DND-41 (cell line): ENCODE data around the gene UBAC1.

Source experiments
- ATAC-seq: fragments of 200-7000 bp; cut with Tn5 transposase; 3 replicates; pipeline ENCODE4 v1.9.1; 2021; ENCODE audit warnings: low read depth; ENCODE audit not compliant: insufficient read depth
- DNase-seq: peaks from one replicate; pipeline ENCODE4 v3.0.0-alpha.2; 2020
- H2AFZ ChIP-seq: 2 replicates; pipeline ENCODE4 v1.6.0; 2012; ENCODE audit warnings: low read depth, low read length
- H3K27ac ChIP-seq: 2 replicates; pipeline ENCODE4 v1.5.1; 2012; ENCODE audit warnings: low read length, inconsistent platforms
- H3K27me3 ChIP-seq: fragments of 200-600 bp; sonication (generic); 2 replicates; pipeline ENCODE4 v1.6.0; 2012; ENCODE audit warnings: low read length, mild to moderate bottlenecking, inconsistent platforms; ENCODE audit not compliant: insufficient read depth, poor library complexity
- H3K36me3 ChIP-seq: 2 replicates; pipeline ENCODE4 v1.5.1; 2012; ENCODE audit warnings: low read length, inconsistent platforms; ENCODE audit not compliant: insufficient read depth
- H3K4me1 ChIP-seq: 2 replicates; pipeline ENCODE4 v1.5.1; 2012; ENCODE audit warnings: mild to moderate bottlenecking, low read length; ENCODE audit not compliant: insufficient read depth
- H3K4me2 ChIP-seq: 2 replicates; pipeline ENCODE4 v1.6.0; 2012; ENCODE audit warnings: mild to moderate bottlenecking, moderate library complexity, low read length, inconsistent platforms; ENCODE audit not compliant: insufficient read depth
- H3K4me3 ChIP-seq, 2 experiments: fragments of 200-600 bp in 1 of 2; shearing (Covaris generic) in 1 of 2; 2 replicates each; pipeline ENCODE4 v1.5.1; 2012 to 2016; ENCODE audit warnings: inconsistent platforms in 2 of 2, low read length in 2 of 2, mild to moderate bottlenecking in 2 of 2, low read depth in 1 of 2, moderate library complexity in 1 of 2
- H3K79me2 ChIP-seq: 2 replicates; pipeline ENCODE4 v1.6.0; 2012; ENCODE audit warnings: low read length, inconsistent platforms; ENCODE audit not compliant: insufficient read depth
- H3K9ac ChIP-seq: 2 replicates; pipeline ENCODE4 v1.6.0; 2012; ENCODE audit warnings: low read depth, mild to moderate bottlenecking, inconsistent platforms, low read length, moderate library complexity
- H3K9me3 ChIP-seq: 2 replicates; pipeline ENCODE4 v1.5.1; 2012; ENCODE audit warnings: low read length, moderate library complexity, mild to moderate bottlenecking, inconsistent platforms; ENCODE audit not compliant: insufficient read depth, severe bottlenecking
- H4K20me1 ChIP-seq: 2 replicates; pipeline ENCODE4 v1.6.0; 2012; ENCODE audit warnings: low read length; ENCODE audit not compliant: insufficient read depth
- CTCF ChIP-seq: IDR thresholded peaks from 2 replicates; pipeline ENCODE4 v1.5.1; 2012; ENCODE audit warnings: borderline replicate concordance, low read length, moderate library complexity, mild to moderate bottlenecking; ENCODE audit not compliant: poor library complexity, severe bottlenecking; ENCODE audit errors: extremely low read depth
- EZH2 ChIP-seq: IDR thresholded peaks from 3 replicates; pipeline ENCODE4 v1.6.1; 2012; ENCODE audit warnings: borderline replicate concordance, low read depth, mild to moderate bottlenecking, moderate library complexity, low read length, inconsistent platforms; ENCODE audit not compliant: severe bottlenecking

UBAC1 gene

DNA sequence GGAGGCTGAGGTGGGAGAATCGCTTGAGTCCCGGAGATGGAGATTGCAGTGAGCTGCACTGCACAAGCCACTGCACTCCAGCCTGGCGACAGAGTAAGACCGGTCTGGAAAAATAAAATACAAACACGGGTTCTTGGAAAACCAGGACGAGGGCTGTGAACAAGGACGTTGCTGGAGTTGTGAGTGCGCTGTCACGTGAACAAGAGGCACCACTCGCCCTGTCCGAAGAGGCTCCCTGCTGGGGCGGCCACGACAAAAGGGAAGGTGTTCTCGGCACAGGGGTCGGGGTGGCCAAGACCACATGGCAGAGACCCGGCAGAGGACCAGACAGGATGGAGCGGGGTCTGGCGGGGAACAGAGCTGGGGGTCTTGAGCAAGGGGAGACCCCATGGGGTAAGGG lies 30.6 kb upstream of the UBAC1 start:
- Histone ChIP-seq H3K4me1 (peaks cover 5% of the 10 kb centered on the region; the same call in 1 of the 2 replicates), H3K4me2 (no peak overlapping the region), H3K27ac (no peak overlapping the region), H3K9me3 (no peaks in the 10 kb centered on the region), H3K4me3 (no peak overlapping the region), H3K27me3 (peaks cover 10% of the 10 kb centered on the region), H3K36me3 (no peaks in the 10 kb centered on the region), H3K9ac (no peak overlapping the region), H2AFZ (no peak overlapping the region), H3K79me2 (no peaks in the 10 kb centered on the region), H4K20me1 (0 out of 2 replicates have a peak, but pooled peaks cover 2% of the 10 kb centered on the region)
- no peak for TF ChIP-seq CTCF
- no peak for TF ChIP-seq EZH2
- no peak for ATAC-seq
- no peak for DNase-seq

GRCh38 chr9:135990468-135991429 lies 29.6 kb upstream of the UBAC1 start:
- H3K27ac ChIP-seq = no peak overlapping the region
- no peak overlapping the region for H3K4me2 ChIP-seq
- no peak for TF ChIP-seq CTCF
- no peak for TF ChIP-seq EZH2
- peak; percentile 53 for ATAC-seq
- no peaks in the 10 kb centered on the region for H3K9me3 ChIP-seq
- H3K9ac ChIP-seq = no peak overlapping the region
- peak; percentile 26 for DNase-seq
- H3K79me2 ChIP-seq = no peaks in the 10 kb centered on the region
- H3K4me3 ChIP-seq = no peak overlapping the region
- H4K20me1 ChIP-seq = 0 out of 2 replicates have a peak, but pooled peaks cover 2% of the 10 kb centered on the region
- no peaks in the 10 kb centered on the region for H3K36me3 ChIP-seq
- peaks cover 5% of the 10 kb centered on the region; the same call in 1 of the 2 replicates for H3K4me1 ChIP-seq
- peaks cover 10% of the 10 kb centered on the region for H3K27me3 ChIP-seq
- no peak overlapping the region for H2AFZ ChIP-seq

GRCh38 chr9:135989722-135990467 lies 28.7 kb upstream of the UBAC1 start:
- Histone ChIP-seq H3K9me3 (no peaks in the 10 kb centered on the region), H3K9ac (no peak overlapping the region), H2AFZ (no peak overlapping the region), H3K4me3 (no peak overlapping the region), H3K36me3 (no peaks in the 10 kb centered on the region), H4K20me1 (0 out of 2 replicates have a peak, but pooled peaks cover 2% of the 10 kb centered on the region), H3K27me3 (peaks cover 10% of the 10 kb centered on the region), H3K4me2 (no peak overlapping the region), H3K79me2 (no peaks in the 10 kb centered on the region), H3K27ac (no peak overlapping the region), H3K4me1 (peaks cover 5% of the 10 kb centered on the region; the same call in 1 of the 2 replicates)
- no peak for TF ChIP-seq CTCF
- peak; percentile 5 for TF ChIP-seq EZH2
- DNase-seq (no peak), ATAC-seq (no peak)
